Suprapubic skin (tissue), 4 donors: ENCODE results near the gene MAD1L1.

Source experiments
- POLR2A ChIP-seq, 2 donors: fragments of 450-650 bp; IDR thresholded peaks; one replicate each; pipeline ENCODE4 v1.6.1; 2017; ENCODE audit warnings: antibody characterized with exemption in 2 of 2, mild to moderate bottlenecking in 2 of 2, moderate library complexity in 2 of 2
- POLR2AphosphoS5 ChIP-seq, 3 donors: sonication (generic); formaldehyde crosslinking; IDR thresholded peaks; one replicate each; pipeline ENCODE4 v1.6.1; 2017; ENCODE audit warnings: antibody characterized with exemption in 3 of 3

GRCh38 chr7:2175091-2175490, 57.7 kb downstream of the MAD1L1 start:
- TF ChIP-seq POLR2AphosphoS5 (IDR thresholded peaks at IDR 0.05) (no peak), POLR2A (IDR thresholded peaks at IDR 0.05) (no peak)
